ENCODE data around the gene DALRD3.

- TF ChIP-seq EZH2 (IDR thresholded peaks at IDR 0.05; ENCODE audit: insufficient read depth, poor library complexity, severe bottlenecking) (no peak), EZH2phosphoT487 (IDR thresholded peaks at IDR 0.05; ENCODE audit: insufficient read depth, low read depth) (no peak)
These were observed 11.8 kb downstream of the DALRD3 start for GRCh38 chr3:49006408-49007067.

Measured in GM23248 (cell line).